Aorta (tissue), 5 donors: Measurements from ENCODE around the gene NELFCD. TPM values are rescaled to one million over a fixed set of nuclear protein-coding genes. Genes with fewer than 3 reads are reported as not detected.
A peak's percentile ranks its signal among the peaks of the same experiment; 100 is the strongest.

Experiments used
- ATAC-seq: fragments of 200-7000 bp; cut with Tn5 transposase; one replicate; pipeline ENCODE4 v1.9.1; 2022; ENCODE audit warnings: moderate library complexity; ENCODE audit not compliant: low FRiP score
- DNase-seq, 2 donors: peaks; one replicate each; pipeline ENCODE4 v3.0.0-alpha.2; 2020
- H3K27ac ChIP-seq, 2 donors: one replicate each; pipeline ENCODE4 v1.5.1; 2013; ENCODE audit warnings: low read length in 2 of 2, mild to moderate bottlenecking in 2 of 2, moderate library complexity in 2 of 2, control low read depth in 1 of 2, inconsistent platforms in 1 of 2, low read depth in 1 of 2
- H3K27me3 ChIP-seq, 2 donors: one replicate each; pipeline ENCODE4 v1.6.1; 2013; ENCODE audit warnings: control low read depth in 1 of 2, low read length in 1 of 2, mild to moderate bottlenecking in 1 of 2, moderate library complexity in 1 of 2; ENCODE audit not compliant: insufficient read depth in 2 of 2, control insufficient read depth in 1 of 2
- H3K36me3 ChIP-seq, 2 donors: one replicate each; pipeline ENCODE4 v1.6.1; 2013; ENCODE audit warnings: control low read depth in 1 of 2, low read length in 1 of 2, mild to moderate bottlenecking in 1 of 2; ENCODE audit not compliant: insufficient read depth in 2 of 2, control insufficient read depth in 1 of 2
- H3K4me1 ChIP-seq, 2 donors: one replicate each; pipeline ENCODE4 v1.6.1; 2013; ENCODE audit warnings: low read length in 2 of 2, control low read depth in 1 of 2, mild to moderate bottlenecking in 1 of 2, moderate library complexity in 1 of 2; ENCODE audit not compliant: insufficient read depth in 2 of 2, control insufficient read depth in 1 of 2
- H3K4me3 ChIP-seq, 2 donors: one replicate each; pipeline ENCODE4 v1.5.1; 2013; ENCODE audit warnings: low read length in 2 of 2, control low read depth in 1 of 2, mild to moderate bottlenecking in 1 of 2
- H3K9me3 ChIP-seq: one replicate; pipeline ENCODE4 v1.6.1; 2013; ENCODE audit warnings: mild to moderate bottlenecking, low read length; ENCODE audit not compliant: control insufficient read depth
- WGBS, 2 donors: extraction: QIAGEN DNeasy Blood & Tissue Kit; methylation state at CpG; one replicate each; pipeline ENCODE4 v1.1.7; 2013; 5-methylcytosine and 5-hydroxymethylcytosine counted together
- intact Hi-C, 2 donors: fragments of 100-400 bp; cut with DNase I; formaldehyde crosslinking; loops; one replicate each; pipeline versions ENCODE4 v1.14.2 to v1.15.0; 2022
- long read RNA-seq, 2 donors: library from polyadenylated mRNA; unstranded; transcript quantifications; one replicate each; pipeline ENCODE4 v2.0.0, GENCODE V29; 2020 to 2021
- polyA plus RNA-seq, 2 donors: library from polyadenylated mRNA; stranded (reverse); fragments of 200-250 nt; gene quantifications; one replicate each; pipeline ENCODE4 v1.2.3, GENCODE V29; 2013
- total RNA-seq, 2 donors: library from RNA; stranded (reverse); fragmentation: NEBNext Ultra II Directional; extraction: Animal tissue kit (Norgen Biotek cat#: 25700); gene quantifications; one replicate each; pipeline ENCODE4 v1.2.1, GENCODE V29; 2021
- donor health status: healthy with polysubstance abuse.
- donor health status: Bipolar disorder and iron deficiency.
- donor health status: DM: no; HTN: no; CAD: no.
- donor health status: DM: no; HTN: no; CAD: no.
- donor health status: DM: yes; HTN: yes; CAD: no.

Gene NELFCD
- 10 to 100 TPM; 40.5 to 50.1 TPM for total RNA-seq
- 10 to 100 TPM; 22.7 to 53.9 TPM for polyA plus RNA-seq
- long read RNA-seq, donor 1, transcript NELFCD-213 (15 exons, 2,305 nt) = major isoform, 129 of 207 reads
- long read RNA-seq, donor 1, partial matches to known transcripts = 30 of 207 reads
- long read RNA-seq, donor 1, other reads (novel, unspliced or antisense) = 48 of 207 reads
- long read RNA-seq, donor 2, transcript NELFCD-213 (15 exons, 2,305 nt) = major isoform, 25 of 54 reads
- long read RNA-seq, donor 2, partial matches to known transcripts = 9 of 54 reads
- long read RNA-seq, donor 2, other reads (novel, unspliced or antisense) = 19 of 54 reads

- Histone ChIP-seq H3K4me1 (peaks cover 0 to 4% of the 10 kb centered on the region in 2 donors), H3K36me3 (no peaks in the 10 kb centered on the region), H3K4me3 (peak within 1 kb of the TSS; percentile 80 to 87), H3K9me3 (peaks cover 2% of the 10 kb centered on the region), H3K27ac (no peak within 1 kb of the TSS), H3K27me3 (no peaks in the 10 kb centered on the region)
- ATAC-seq (peak; percentile 94), DNase-seq (peak; percentile 92 to 97)
- intact Hi-C loops = loop anchor here (2.0 to 5.0 kb wide), 4 partner anchors 60 to 89 kb away; partner anchors contain the start of gene PRELID3B (in 1 of the 2)
- WGBS, 2 donors = 7 to 14% methylated on average over 58 to 109 of the region's 109 CpGs
These were observed at the start of gene NELFCD for GRCh38 chr20:58980711-58981627. Gene NELFCD, plus strand, starts transcription at chr20:58981256. Its CDS starts 54 bp downstream, at chr20:58981310.

GRCh38 chr20:58932170-58932569 lies 48.9 kb upstream of the NELFCD start:
- WGBS, 2 donors = 91 to 93% methylated on average over 5 of the region's 5 CpGs
- ATAC-seq (no peak), DNase-seq (no peak)

GRCh38 chr20:58938078-58938477 lies 43.0 kb upstream of the NELFCD start:
- Histone ChIP-seq H3K36me3 (no peaks in the 10 kb centered on the region), H3K4me1 (no peaks in the 10 kb centered on the region), H3K27me3 (no peaks in the 10 kb centered on the region), H3K4me3 (no peak overlapping the region), H3K27ac (no peak overlapping the region), H3K9me3 (no peaks in the 10 kb centered on the region)
- WGBS, 2 donors = 10 to 19% methylated on average over 2 of the region's 2 CpGs
- ATAC-seq (no peak), DNase-seq (no peak)
- intact Hi-C loops = no loop called here

More at GRCh38 chr20:58932170-58932569, 48.9 kb upstream of the NELFCD start:
- H3K36me3 ChIP-seq = no peaks in the 10 kb centered on the region
- H3K27ac ChIP-seq = no peak overlapping the region
- no peaks in the 10 kb centered on the region for H3K27me3 ChIP-seq
- no peaks in the 10 kb centered on the region for H3K9me3 ChIP-seq
- no peak overlapping the region for H3K4me3 ChIP-seq
- H3K4me1 ChIP-seq = no peaks in the 10 kb centered on the region
- intact Hi-C loops = no loop called here

- Histone ChIP-seq H3K4me1 (no peaks in the 10 kb centered on the region), H3K9me3 (no peaks in the 10 kb centered on the region), H3K36me3 (no peaks in the 10 kb centered on the region), H3K4me3 (no peak overlapping the region), H3K27me3 (no peaks in the 10 kb centered on the region), H3K27ac (no peak overlapping the region)
- ATAC-seq (no peak), DNase-seq (no peak)
- WGBS, 2 donors = 0 to 7% methylated on average over 1 of the region's 1 CpG
- intact Hi-C loops = no loop called here
These were observed 42.5 kb upstream of the NELFCD start for GRCh38 chr20:58938541-58938940.

- DNase-seq = no peak
- Histone ChIP-seq H3K4me3 (no peak overlapping the region), H3K27me3 (no peaks in the 10 kb centered on the region), H3K36me3 (no peaks in the 10 kb centered on the region), H3K9me3 (no peaks in the 10 kb centered on the region), H3K27ac (no peak overlapping the region), H3K4me1 (no peaks in the 10 kb centered on the region)
- no peak for ATAC-seq
- intact Hi-C loops = no loop called here
- WGBS, 2 donors = 72 to 82% methylated on average over 3 of the region's 3 CpGs
These were observed 39.6 kb upstream of the NELFCD start for GRCh38 chr20:58941471-58941870.

GRCh38 chr20:58942549-58942948 lies 38.5 kb upstream of the NELFCD start:
- no peak overlapping the region for H3K4me3 ChIP-seq
- intact Hi-C loops = no loop called here
- no peaks in the 10 kb centered on the region for H3K36me3 ChIP-seq
- no peak for DNase-seq
- no peaks in the 10 kb centered on the region for H3K27me3 ChIP-seq
- no peaks in the 10 kb centered on the region for H3K9me3 ChIP-seq
- no peak for ATAC-seq
- WGBS, 2 donors = 34 to 39% methylated on average over 4 of the region's 4 CpGs
- no peaks in the 10 kb centered on the region for H3K4me1 ChIP-seq
- no peak overlapping the region for H3K27ac ChIP-seq

- DNase-seq (no peak), ATAC-seq (no peak)
- Histone ChIP-seq H3K9me3 (no peaks in the 10 kb centered on the region), H3K36me3 (no peaks in the 10 kb centered on the region), H3K4me3 (no peak overlapping the region), H3K27ac (no peak overlapping the region), H3K4me1 (no peaks in the 10 kb centered on the region), H3K27me3 (no peaks in the 10 kb centered on the region)
- WGBS, 2 donors = 66 to 67% methylated on average over 5 of the region's 5 CpGs
- intact Hi-C loops = no loop called here
These were observed 36.4 kb upstream of the NELFCD start for GRCh38 chr20:58944610-58945009.

GRCh38 chr20:58945965-58946631 lies 35.0 kb upstream of the NELFCD start:
- ATAC-seq = no peak
- Histone ChIP-seq H3K4me3 (no peak overlapping the region), H3K36me3 (no peaks in the 10 kb centered on the region), H3K27ac (no peak overlapping the region), H3K9me3 (no peaks in the 10 kb centered on the region), H3K4me1 (no peaks in the 10 kb centered on the region), H3K27me3 (no peaks in the 10 kb centered on the region)
- no peak for DNase-seq
- intact Hi-C loops = no loop called here
- WGBS, 2 donors = 93 to 94% methylated on average over 10 of the region's 10 CpGs
